Liver (tissue), 9 donors: ENCODE data around the gene SEPTIN10. TPM values are rescaled to one million over a fixed set of nuclear protein-coding genes. Genes with fewer than 3 reads are reported as not detected.

Source experiments
- DNase-seq: peaks from one replicate; pipeline ENCODE4 v3.0.0-alpha.2; 2017; ENCODE audit warnings: low spot score
- H3K27ac ChIP-seq, 2 donors: one replicate each; pipeline ENCODE4 v1.7.0; 2013; ENCODE audit warnings: inconsistent platforms in 2 of 2, low read length in 2 of 2, control low read depth in 1 of 2, low read depth in 1 of 2, mild to moderate bottlenecking in 1 of 2
- H3K27me3 ChIP-seq, 4 donors: one replicate each; pipeline versions ENCODE4 v1.6.1 to v1.7.0; 2013; ENCODE audit warnings: low read length in 3 of 4, inconsistent platforms in 1 of 4, mild to moderate bottlenecking in 1 of 4, moderate library complexity in 1 of 4; ENCODE audit not compliant: control insufficient read depth in 4 of 4, insufficient read depth in 4 of 4
- H3K36me3 ChIP-seq, 4 donors: one replicate each; pipeline versions ENCODE4 v1.6.1 to v1.7.0; 2013; ENCODE audit warnings: low read length in 3 of 4, mild to moderate bottlenecking in 3 of 4, low read depth in 1 of 4, moderate library complexity in 1 of 4; ENCODE audit not compliant: control insufficient read depth in 4 of 4, insufficient read depth in 3 of 4
- H3K4me1 ChIP-seq, 4 donors: one replicate each; pipeline versions ENCODE4 v1.6.1 to v1.7.0; 2013; ENCODE audit warnings: low read length in 3 of 4, mild to moderate bottlenecking in 3 of 4, moderate library complexity in 1 of 4; ENCODE audit not compliant: control insufficient read depth in 4 of 4, insufficient read depth in 4 of 4
- H3K4me3 ChIP-seq, 3 donors: one replicate each; pipeline versions ENCODE4 v1.6.1 to v1.7.0; 2013; ENCODE audit warnings: low read length in 3 of 3, control low read depth in 1 of 3, low read depth in 1 of 3, mild to moderate bottlenecking in 1 of 3
- H3K9ac ChIP-seq, 2 donors: one replicate each; pipeline ENCODE4 v1.7.0; 2013; ENCODE audit warnings: low read length in 2 of 2, mild to moderate bottlenecking in 2 of 2, moderate library complexity in 2 of 2, control low read depth in 1 of 2, low read depth in 1 of 2
- H3K9me3 ChIP-seq, 4 donors: one replicate each; pipeline versions ENCODE4 v1.6.1 to v1.7.0; 2013; ENCODE audit warnings: low read length in 3 of 4; ENCODE audit not compliant: control insufficient read depth in 4 of 4
- EGR1 ChIP-seq, 2 donors: IDR thresholded peaks; 2 replicates each; pipeline ENCODE4 v1.6.1; 2016 to 2018; ENCODE audit warnings: antibody characterized with exemption in 2 of 2, low read depth in 2 of 2
- FOXA1 ChIP-seq: IDR thresholded peaks from 2 replicates; pipeline ENCODE4 v1.6.1; 2016; ENCODE audit warnings: antibody characterized with exemption
- FOXA2 ChIP-seq: IDR thresholded peaks from 2 replicates; pipeline ENCODE4 v1.6.1; 2016; ENCODE audit warnings: antibody characterized with exemption
- GABPA ChIP-seq, 2 donors: IDR thresholded peaks in 1 of 2; conservative IDR thresholded peaks in 1 of 2; 2 replicates each; pipeline ENCODE4 v1.6.1; 2016; ENCODE audit warnings: antibody characterized with exemption in 2 of 2, mild to moderate bottlenecking in 1 of 2, moderate library complexity in 1 of 2
- HNF4A ChIP-seq, 2 donors: conservative IDR thresholded peaks; 2 replicates each; pipeline ENCODE4 v1.6.1; 2016; ENCODE audit warnings: antibody characterized with exemption in 2 of 2, mild to moderate bottlenecking in 2 of 2
- HNF4G ChIP-seq: IDR thresholded peaks from 2 replicates; pipeline ENCODE4 v1.6.1; 2016; ENCODE audit warnings: antibody characterized with exemption
- JUND ChIP-seq, 2 donors: IDR thresholded peaks; 2 replicates each; pipeline ENCODE4 v1.6.1; 2016; ENCODE audit warnings: antibody characterized with exemption in 2 of 2
- NR2F2 ChIP-seq: IDR thresholded peaks from 2 replicates; pipeline ENCODE4 v1.6.1; 2016; ENCODE audit warnings: antibody characterized with exemption
- RAD21 ChIP-seq, 2 donors: IDR thresholded peaks; 2 replicates each; pipeline ENCODE4 v1.6.1; 2016; ENCODE audit warnings: antibody characterized with exemption in 2 of 2, mild to moderate bottlenecking in 2 of 2
- SP1 ChIP-seq: IDR thresholded peaks from 2 replicates; pipeline ENCODE4 v1.6.1; 2018; ENCODE audit warnings: antibody characterized with exemption, mild to moderate bottlenecking
- TAF1 ChIP-seq: conservative IDR thresholded peaks from 2 replicates; pipeline ENCODE4 v1.6.1; 2016; ENCODE audit warnings: antibody characterized with exemption, mild to moderate bottlenecking
- YY1 ChIP-seq: IDR thresholded peaks from 2 replicates; pipeline ENCODE4 v1.6.1; 2016; ENCODE audit warnings: antibody characterized with exemption, mild to moderate bottlenecking
- WGBS: extraction: QIAGEN DNeasy Blood & Tissue Kit; methylation state at CpG from one replicate; pipeline ENCODE4 v1.1.7; 2013; 5-methylcytosine and 5-hydroxymethylcytosine counted together
- polyA plus RNA-seq, 2 donors: library from polyadenylated mRNA; stranded (reverse) in 1 of 2; unstranded in 1 of 2; fragments of 200-250 nt in 1 of 2; fragments of >200 nt in 1 of 2; fragmentation: Nextera tagmentation in 1 of 2; extraction: Ambion mirVana in 1 of 2; gene quantifications; one replicate each; pipeline versions ENCODE4 v1.2.1 to v1.2.3, GENCODE V29; 2013 to 2015
- total RNA-seq, 2 donors: library from RNA; depleted of rRNA; stranded (reverse); fragments of >200 nt; gene quantifications; one replicate each; pipeline ENCODE4 v1.2.3, GENCODE V29; 2014
- TF ChIP-seq, protein P1 (sequence below): IDR thresholded peaks from 2 replicates; pipeline ENCODE4 v1.6.1; 2016; ENCODE audit warnings: antibody characterized with exemption
- TF ChIP-seq, protein P2 (sequence below): IDR thresholded peaks from 2 replicates; pipeline ENCODE4 v1.6.1; 2016; ENCODE audit warnings: antibody characterized with exemption
- TF ChIP-seq, protein P3 (sequence below): IDR thresholded peaks from 2 replicates; pipeline ENCODE4 v1.6.1; 2016; ENCODE audit warnings: antibody characterized with exemption, mild to moderate bottlenecking
- TF ChIP-seq, protein P4 (sequence below): fragments of 150-350 bp; IDR thresholded peaks from 2 replicates; pipeline ENCODE4 v1.5.1; 2017; ENCODE audit warnings: improper control_type of control experiment, low read depth, low read length; ENCODE audit not compliant: missing input control
- TF ChIP-seq, protein P5 (sequence below): IDR thresholded peaks from 2 replicates; pipeline ENCODE4 v1.6.1; 2016; ENCODE audit warnings: antibody characterized with exemption
- donor health status: healthy.
- donor health status: healthy.
- donor health status: healthy.
- donor health status: healthy.
- donor health status: healthy.

The SEPTIN10 gene
- total and polyA plus RNA-seq, 4 donors, result 19.6 to 35.9 (median 20.1) TPM

DNA sequence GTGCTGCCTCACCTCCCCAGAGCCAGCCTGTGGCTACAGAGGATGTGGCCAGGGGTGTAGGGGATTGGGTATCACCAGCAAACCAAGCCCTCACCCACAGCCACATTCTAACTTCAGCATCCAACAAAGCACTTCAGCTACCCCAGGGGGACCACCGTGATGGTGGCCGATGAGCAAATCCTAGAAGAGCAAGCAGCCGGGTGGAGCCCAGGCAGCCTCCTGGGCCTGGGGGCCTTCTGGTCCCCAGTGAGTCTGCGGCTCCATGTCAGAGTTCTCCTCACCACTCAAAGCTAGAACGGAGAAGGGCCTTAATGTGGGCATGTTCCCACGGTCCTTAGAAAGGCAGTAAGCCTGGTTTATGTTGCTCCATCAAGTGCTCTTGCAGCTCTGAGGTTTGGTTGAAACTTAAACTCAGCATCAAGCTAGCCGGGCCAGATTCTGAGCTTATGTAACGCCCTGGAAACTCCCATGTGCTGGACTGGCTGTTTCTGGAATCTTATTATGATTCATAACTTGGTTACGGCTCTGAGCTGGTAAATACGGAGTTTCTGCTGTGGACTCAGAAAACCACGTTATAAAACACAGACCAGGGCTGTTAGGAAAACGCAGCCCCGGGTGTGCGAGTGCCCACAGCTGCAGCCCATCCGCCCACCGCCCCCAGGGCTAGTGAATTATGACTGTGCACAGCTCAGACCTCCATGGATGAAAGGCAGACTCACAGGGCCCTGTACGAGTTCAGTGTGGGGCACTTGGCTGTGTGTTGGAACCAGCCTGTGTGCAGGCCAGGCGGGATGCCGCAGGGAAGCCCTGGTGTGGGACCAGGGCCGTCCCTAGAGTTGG, 99.8 kb downstream of the SEPTIN10 start:
- no peaks in the 10 kb centered on the region for H3K36me3 ChIP-seq
- no peaks in the 10 kb centered on the region for H3K27me3 ChIP-seq
- DNase-seq, result no peak
- H3K4me3 ChIP-seq, result no peak overlapping the region
- H3K9ac ChIP-seq, result no peak overlapping the region
- H3K27ac ChIP-seq, result no peak overlapping the region
- H3K9me3 ChIP-seq, result no peaks in the 10 kb centered on the region
- TF ChIP-seq TAF1 (no peak), RAD21 (IDR thresholded peaks at IDR 0.05) (no peak), HNF4A (conservative IDR thresholded peaks at IDR 0.05) (no peak), FOXA1 (no peak), EGR1 (IDR thresholded peaks at IDR 0.05; ENCODE audit: low read depth in 2 of 2) (no peak), FOXA2 (no peak), YY1 (no peak), NR2F2 (no peak), JUND (IDR thresholded peaks at IDR 0.05) (no peak), HNF4G (no peak), GABPA (IDR thresholded peaks at IDR 0.05 in 1 of 2, conservative IDR thresholded peaks at IDR 0.05 in 1 of 2) (no peak), SP1 (no peak)
- TF ChIP-seq, protein P1, sequence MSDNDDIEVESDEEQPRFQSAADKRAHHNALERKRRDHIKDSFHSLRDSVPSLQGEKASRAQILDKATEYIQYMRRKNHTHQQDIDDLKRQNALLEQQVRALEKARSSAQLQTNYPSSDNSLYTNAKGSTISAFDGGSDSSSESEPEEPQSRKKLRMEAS, result no peak
- TF ChIP-seq, protein P2, sequence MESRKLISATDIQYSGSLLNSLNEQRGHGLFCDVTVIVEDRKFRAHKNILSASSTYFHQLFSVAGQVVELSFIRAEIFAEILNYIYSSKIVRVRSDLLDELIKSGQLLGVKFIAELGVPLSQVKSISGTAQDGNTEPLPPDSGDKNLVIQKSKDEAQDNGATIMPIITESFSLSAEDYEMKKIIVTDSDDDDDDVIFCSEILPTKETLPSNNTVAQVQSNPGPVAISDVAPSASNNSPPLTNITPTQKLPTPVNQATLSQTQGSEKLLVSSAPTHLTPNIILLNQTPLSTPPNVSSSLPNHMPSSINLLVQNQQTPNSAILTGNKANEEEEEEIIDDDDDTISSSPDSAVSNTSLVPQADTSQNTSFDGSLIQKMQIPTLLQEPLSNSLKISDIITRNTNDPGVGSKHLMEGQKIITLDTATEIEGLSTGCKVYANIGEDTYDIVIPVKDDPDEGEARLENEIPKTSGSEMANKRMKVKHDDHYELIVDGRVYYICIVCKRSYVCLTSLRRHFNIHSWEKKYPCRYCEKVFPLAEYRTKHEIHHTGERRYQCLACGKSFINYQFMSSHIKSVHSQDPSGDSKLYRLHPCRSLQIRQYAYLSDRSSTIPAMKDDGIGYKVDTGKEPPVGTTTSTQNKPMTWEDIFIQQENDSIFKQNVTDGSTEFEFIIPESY, result no peak
- TF ChIP-seq, protein P3, sequence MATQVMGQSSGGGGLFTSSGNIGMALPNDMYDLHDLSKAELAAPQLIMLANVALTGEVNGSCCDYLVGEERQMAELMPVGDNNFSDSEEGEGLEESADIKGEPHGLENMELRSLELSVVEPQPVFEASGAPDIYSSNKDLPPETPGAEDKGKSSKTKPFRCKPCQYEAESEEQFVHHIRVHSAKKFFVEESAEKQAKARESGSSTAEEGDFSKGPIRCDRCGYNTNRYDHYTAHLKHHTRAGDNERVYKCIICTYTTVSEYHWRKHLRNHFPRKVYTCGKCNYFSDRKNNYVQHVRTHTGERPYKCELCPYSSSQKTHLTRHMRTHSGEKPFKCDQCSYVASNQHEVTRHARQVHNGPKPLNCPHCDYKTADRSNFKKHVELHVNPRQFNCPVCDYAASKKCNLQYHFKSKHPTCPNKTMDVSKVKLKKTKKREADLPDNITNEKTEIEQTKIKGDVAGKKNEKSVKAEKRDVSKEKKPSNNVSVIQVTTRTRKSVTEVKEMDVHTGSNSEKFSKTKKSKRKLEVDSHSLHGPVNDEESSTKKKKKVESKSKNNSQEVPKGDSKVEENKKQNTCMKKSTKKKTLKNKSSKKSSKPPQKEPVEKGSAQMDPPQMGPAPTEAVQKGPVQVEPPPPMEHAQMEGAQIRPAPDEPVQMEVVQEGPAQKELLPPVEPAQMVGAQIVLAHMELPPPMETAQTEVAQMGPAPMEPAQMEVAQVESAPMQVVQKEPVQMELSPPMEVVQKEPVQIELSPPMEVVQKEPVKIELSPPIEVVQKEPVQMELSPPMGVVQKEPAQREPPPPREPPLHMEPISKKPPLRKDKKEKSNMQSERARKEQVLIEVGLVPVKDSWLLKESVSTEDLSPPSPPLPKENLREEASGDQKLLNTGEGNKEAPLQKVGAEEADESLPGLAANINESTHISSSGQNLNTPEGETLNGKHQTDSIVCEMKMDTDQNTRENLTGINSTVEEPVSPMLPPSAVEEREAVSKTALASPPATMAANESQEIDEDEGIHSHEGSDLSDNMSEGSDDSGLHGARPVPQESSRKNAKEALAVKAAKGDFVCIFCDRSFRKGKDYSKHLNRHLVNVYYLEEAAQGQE, result no peak
- TF ChIP-seq, protein P4, sequence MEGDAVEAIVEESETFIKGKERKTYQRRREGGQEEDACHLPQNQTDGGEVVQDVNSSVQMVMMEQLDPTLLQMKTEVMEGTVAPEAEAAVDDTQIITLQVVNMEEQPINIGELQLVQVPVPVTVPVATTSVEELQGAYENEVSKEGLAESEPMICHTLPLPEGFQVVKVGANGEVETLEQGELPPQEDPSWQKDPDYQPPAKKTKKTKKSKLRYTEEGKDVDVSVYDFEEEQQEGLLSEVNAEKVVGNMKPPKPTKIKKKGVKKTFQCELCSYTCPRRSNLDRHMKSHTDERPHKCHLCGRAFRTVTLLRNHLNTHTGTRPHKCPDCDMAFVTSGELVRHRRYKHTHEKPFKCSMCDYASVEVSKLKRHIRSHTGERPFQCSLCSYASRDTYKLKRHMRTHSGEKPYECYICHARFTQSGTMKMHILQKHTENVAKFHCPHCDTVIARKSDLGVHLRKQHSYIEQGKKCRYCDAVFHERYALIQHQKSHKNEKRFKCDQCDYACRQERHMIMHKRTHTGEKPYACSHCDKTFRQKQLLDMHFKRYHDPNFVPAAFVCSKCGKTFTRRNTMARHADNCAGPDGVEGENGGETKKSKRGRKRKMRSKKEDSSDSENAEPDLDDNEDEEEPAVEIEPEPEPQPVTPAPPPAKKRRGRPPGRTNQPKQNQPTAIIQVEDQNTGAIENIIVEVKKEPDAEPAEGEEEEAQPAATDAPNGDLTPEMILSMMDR, result no peak
- TF ChIP-seq, protein P5, sequence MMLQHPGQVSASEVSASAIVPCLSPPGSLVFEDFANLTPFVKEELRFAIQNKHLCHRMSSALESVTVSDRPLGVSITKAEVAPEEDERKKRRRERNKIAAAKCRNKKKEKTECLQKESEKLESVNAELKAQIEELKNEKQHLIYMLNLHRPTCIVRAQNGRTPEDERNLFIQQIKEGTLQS, result no peak
- WGBS, result 82% methylated on average over 20 of the region's 20 CpGs
- peaks cover 0 to 18% (median 13%) of the 10 kb centered on the region in 4 donors for H3K4me1 ChIP-seq
